Stimulated activated CD4-positive, alpha-beta T cell treated with anti-CD3 and anti-CD28 coated beads, Interleukin-15, amount 100 ng/mL, for 24 hours (primary cell): ENCODE measurements around the gene TTYH1.

Experiments used
- DNase-seq: peaks from one replicate; pipeline ENCODE4 v3.0.0-alpha.2; 2020

TTYH1 gene

DNA sequence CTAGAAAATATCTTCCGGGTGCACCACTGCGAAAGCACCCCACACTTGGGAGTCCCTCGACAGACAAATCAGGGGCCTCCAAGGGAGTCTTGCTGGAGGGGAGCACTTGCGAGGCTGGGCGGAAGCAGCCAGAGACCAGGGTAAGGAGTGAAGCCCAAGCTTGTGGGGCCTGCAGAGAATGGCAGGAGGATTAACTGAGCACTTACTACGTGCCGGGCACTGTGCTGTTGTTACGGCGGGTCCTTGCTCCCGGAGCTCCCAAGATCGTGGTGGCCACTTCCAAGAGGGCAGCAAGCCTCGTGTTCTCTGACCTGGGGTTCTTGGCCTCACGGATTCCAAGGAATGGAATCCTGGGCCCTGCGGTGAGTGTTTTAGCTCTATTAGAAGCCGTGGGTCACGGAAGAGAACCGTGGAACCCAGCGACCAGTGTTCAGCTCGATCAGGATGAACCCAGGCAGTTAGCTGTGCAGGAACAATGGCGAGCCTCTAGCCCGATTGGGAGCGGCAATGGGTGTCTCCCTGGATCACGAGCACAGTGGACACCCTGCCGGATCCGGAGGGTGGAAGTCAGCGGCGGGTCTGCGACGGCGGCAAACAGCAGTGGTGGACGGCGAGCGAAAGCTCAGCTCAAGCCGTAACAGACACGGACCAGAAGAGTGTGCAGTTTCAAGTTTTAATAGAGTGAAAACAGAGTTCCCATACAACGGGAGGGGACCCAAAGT lies 9.6 kb downstream of the TTYH1 start:
- DNase-seq = no peak

DNA sequence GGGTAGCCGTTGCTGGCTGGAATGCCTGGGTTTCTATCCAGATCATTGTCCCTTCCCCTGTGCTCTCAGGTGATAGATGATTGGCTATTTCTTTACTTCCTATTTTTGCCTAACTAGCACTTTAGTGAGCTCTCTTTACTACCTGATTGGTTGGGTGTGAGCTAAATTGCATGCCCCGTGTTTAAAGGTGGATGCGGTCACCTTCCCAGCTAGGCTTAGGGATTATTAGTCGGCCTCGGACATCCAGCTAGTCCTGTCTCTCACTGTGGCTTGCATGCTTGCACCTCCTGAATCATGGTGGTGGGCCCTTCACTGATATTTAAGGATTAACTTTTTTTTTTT lies 10.1 kb downstream of the TTYH1 start:
- DNase-seq = no peak

- DNase-seq = no peak
Observed at GRCh38 chr19:54426291-54426931, 11.1 kb downstream of the TTYH1 start.

DNA sequence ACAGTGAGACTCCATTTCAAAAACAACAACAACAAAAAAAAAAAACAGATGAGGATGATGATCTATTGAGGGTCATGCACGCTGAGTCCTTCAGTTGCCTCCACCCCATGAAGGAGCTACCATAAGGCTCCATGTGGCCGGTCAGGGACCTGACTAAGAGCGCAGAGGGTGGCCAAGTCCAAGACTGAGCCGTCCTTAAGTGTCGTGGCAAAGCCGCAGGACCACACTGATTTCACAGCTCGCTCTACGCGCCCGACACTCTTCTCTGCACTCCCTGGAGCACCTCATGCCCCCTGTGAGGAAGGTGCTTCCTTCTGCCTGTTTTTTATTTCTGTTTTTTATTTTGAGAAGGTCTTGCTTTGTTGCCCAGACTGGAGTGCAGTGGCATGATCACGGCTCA lies 12.3 kb downstream of the TTYH1 start:
- DNase-seq = no peak

GRCh38 chr19:54428323-54429175 lies 13.3 kb downstream of the TTYH1 start:
- DNase-seq = no peak

GRCh38 chr19:54429176-54429495 lies 13.9 kb downstream of the TTYH1 start:
- no peak for DNase-seq

DNA sequence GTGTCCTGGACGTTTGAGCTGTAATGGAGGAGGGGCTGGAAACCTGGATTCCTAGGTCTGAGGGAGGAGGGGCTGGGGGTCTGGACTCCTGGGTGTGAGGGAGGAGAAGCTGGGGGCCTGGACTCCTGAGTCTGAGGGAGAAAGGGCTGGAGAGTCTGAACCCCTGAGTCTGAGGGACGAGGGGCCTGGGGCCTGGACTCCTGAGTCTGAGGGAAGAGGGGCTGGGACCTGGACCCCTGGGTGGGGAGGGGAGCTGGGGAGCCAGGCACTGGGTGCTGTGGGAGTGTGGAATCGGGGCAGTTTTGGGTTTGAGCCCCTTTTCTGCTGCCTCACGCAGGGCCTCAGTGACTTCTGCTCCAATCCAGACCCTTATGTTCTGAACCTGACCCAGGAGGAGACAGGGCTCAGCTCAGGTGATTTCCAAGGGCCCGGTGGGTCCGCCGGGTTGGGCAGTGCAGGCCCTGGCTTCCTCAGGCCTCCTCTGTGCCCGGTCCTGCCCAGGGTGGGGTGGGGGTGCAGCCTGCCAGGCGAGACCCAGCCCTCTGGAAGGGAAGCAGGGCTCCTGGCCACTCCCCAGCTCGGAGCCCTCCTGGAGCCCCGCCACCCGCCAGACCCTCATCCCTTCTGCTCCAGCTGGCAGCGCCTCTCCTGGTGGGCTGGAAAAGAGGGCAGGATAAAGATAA lies 14.4 kb downstream of the TTYH1 start:
- DNase-seq = no peak

DNA sequence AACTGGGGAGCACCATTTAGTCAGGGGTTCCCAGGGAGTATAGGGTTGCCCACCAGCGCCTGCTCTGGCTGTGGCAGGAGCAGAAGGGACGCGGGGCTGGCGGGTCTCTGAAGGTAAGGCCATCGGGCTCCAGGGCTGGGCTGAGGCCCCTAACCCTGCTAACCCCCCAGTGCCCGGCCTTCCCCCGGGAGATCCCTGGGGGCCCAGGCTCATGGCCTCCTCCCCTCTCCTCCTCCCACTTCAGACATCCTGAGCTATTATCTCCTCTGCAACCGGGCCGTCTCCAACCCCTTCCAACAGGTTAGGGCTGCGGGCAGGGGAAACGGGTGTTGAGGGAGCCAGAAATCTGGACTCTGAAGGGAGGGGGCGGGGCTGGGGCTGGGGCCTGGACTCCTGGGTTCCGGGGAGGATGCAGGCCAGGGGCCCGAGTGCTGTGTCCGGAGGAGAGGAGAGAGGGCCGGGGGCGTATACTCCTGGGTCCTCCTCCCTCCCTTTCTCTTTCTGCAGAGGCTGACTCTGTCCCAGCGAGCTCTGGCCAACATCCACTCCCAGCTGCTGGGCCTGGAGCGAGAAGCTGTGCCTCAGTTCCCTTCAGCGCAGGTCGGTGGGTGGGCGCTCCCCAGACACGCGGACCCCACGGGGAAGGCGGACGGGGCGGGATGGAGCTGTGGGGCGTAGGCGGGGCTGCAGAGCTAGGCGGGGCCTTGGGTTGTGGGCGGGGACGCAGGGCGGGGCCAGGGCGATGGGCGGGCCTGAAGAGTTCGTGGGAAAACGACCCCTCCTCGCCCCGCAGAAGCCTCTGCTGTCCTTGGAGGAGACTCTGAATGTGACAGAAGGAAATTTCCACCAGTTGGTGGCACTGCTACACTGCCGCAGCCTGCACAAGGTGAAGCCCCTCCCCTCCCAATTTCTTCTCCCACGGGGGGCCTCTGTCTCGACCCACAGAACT lies 15.3 kb downstream of the TTYH1 start:
- peak; percentile 65 for DNase-seq

GRCh38 chr19:54431255-54431838 lies 16.1 kb downstream of the TTYH1 start:
- no peak for DNase-seq

DNA sequence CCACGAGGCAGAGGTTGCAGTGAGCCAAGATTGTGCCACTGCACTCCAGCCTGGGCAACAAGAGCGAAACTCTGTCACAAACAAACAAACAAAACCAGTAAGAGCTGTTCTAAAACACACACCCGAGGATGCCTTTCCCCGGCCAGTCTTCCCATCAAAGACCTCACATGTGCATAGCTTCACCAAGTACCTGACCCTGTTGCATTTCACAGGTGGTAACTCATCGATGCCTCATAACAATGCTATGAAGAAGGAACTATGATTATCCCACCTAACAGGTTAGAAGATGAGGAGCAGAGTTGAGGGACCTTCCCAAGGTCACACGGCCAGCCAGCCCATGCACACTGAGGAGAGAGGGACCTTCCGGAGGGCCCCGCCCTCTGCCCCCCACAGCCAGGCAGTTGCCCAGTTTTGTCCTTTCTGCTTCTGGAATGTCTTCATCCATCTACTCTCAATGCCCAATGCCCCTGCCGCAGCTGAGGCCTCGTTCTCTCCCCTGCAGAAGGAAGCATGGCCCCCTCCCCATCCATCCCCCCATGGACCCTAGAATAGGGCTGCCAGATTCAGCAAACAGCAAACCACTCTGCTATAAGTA lies 17.0 kb downstream of the TTYH1 start:
- no peak for DNase-seq

DNA sequence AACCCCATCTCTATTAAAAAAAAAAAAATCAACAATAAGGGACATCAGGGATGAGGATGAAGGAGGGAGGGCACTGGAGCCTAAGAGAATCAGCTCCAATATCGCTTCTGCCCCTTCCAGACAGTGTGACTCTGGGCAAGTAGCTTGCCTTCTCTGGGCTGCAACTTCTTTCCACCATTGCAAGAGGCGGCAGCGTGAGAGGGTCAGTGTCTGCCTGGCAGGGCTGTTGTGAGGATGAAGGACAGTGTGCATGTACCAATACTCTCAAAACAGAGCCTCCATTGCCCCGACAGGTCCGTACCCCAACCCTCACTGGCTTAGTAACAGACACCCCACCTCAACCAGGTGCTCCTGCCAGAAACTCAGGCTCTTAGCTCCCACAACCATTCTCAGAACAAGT lies 18.4 kb downstream of the TTYH1 start:
- DNase-seq = no peak

GRCh38 chr19:54434112-54434872 lies 19.0 kb downstream of the TTYH1 start:
- no peak for DNase-seq

DNA sequence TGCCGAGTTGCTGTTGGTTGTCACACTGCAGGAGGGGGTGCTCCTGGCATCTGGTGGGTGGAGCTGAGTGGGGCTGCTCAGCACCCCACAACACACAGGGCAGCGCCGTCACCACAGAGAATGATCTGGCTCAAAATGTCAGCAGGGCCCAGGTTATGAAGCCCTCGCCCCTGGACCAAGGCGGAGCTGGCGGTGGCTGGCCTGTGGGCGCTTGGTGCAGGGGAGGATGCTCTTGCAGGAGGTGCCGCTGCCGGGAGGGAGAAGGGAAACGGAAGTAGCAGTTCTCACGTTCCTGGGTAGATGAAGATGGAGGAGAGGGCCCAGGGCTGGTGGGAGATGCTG lies 19.6 kb downstream of the TTYH1 start:
- DNase-seq = no peak

- no peak for DNase-seq
Observed at GRCh38 chr19:54435551-54436016, 20.3 kb downstream of the TTYH1 start.

GRCh38 chr19:54436031-54436523 lies 20.8 kb downstream of the TTYH1 start:
- DNase-seq = no peak

DNA sequence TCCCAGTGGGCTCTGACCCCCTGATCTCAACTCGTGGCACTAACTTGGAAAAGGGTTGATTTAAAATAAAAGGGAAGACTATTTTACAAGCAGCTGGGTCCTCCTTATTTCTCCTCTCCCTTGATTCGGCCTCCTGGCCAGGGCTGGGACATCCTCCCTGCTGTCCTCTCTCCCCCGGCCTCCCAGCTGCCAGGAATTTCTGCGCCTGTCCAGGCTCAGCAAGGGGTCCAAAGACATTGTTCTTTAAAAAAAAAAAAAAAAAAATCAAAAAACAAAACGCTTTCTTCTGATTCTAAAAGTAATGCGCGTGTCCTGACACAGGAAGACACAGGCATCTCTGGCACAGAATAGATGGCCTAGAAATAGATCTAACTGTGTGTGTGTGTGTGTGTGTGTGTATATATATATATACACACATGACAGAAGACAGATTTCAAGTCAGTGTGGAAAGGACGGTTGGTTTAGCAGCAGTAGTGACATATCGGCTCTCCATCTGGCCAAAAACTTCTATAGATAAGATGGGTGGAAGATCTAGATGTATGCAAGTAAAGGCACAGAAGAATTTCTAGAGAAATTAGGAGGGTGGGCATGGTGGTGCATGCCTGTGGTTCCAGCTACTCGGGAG lies 21.5 kb downstream of the TTYH1 start:
- DNase-seq = no peak

GRCh38 chr19:54439174-54439851 lies 24.0 kb downstream of the TTYH1 start:
- DNase-seq = peak; percentile 56

GRCh38 chr19:54440641-54441040 lies 25.4 kb downstream of the TTYH1 start:
- no peak for DNase-seq

DNA sequence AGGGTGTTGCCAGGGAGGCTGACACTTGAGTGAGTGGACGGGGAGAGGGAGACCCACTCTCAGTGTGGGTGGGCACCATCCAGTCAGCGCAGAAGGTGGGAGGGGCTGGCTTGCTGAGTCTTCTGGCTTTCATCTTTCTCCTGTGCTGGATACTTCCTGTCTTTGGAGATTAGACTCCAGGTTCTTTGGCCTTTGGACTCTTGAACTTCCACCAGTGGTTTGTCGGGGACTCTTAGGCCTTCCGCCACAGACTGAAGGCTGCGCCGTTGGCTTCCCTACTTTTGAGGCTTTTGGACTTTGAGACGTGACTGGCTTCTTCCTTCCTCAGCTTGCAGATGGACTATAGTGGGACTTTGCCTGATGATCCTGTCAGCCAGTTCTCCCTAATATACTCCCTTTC lies 29.5 kb downstream of the TTYH1 start:
- no peak for DNase-seq
